H1 (cell line): ENCODE data around the gene CFAP53. TPM values are rescaled to one million over a fixed set of nuclear protein-coding genes. Genes with fewer than 3 reads are reported as not detected.

Source experiments
- ATF3 ChIP-seq: IDR thresholded peaks from 2 replicates; pipeline ENCODE4 v1.6.1; 2011; ENCODE audit warnings: low read depth, mild to moderate bottlenecking, low read length; ENCODE audit not compliant: insufficient read depth
- CBX5 ChIP-seq: fragments of 300-800, 300-1000 bp; sonication (generic); IDR thresholded peaks from 2 replicates; pipeline ENCODE4 v1.7.1; 2016; ENCODE audit warnings: antibody characterized with exemption, low read length, low read depth
- CHD1 ChIP-seq: IDR thresholded peaks from 2 replicates; pipeline ENCODE4 v1.6.1; 2012; ENCODE audit warnings: low read depth, low read length, improper control_type of control experiment
- CHD7 ChIP-seq: fragments of 300-600 bp; sonication (generic); IDR thresholded peaks from 2 replicates; pipeline ENCODE4 v1.7.1; 2012; ENCODE audit warnings: low read length, moderate library complexity, mild to moderate bottlenecking, inconsistent platforms; ENCODE audit not compliant: insufficient replicate concordance
- E2F6 ChIP-seq: IDR thresholded peaks from 2 replicates; pipeline ENCODE4 v1.6.1; 2012; ENCODE audit warnings: inconsistent platforms
- EGR1 ChIP-seq: IDR thresholded peaks from 2 replicates; pipeline ENCODE4 v1.6.1; 2011; ENCODE audit warnings: low read depth, low read length, borderline replicate concordance
- RAD21 ChIP-seq, 2 experiments: IDR thresholded peaks in 1 of 2; conservative IDR thresholded peaks in 1 of 2; 2 replicates each; pipeline ENCODE4 v1.6.1; 2011; ENCODE audit warnings: low read depth in 2 of 2, low read length in 2 of 2, improper control_type of control experiment in 1 of 2, inconsistent platforms in 1 of 2, mild to moderate bottlenecking in 1 of 2, moderate library complexity in 1 of 2
- YY1 ChIP-seq: IDR thresholded peaks from 2 replicates; pipeline ENCODE4 v1.6.1; 2011; ENCODE audit warnings: low read depth, mild to moderate bottlenecking, low read length
- polyA plus RNA-seq, 7 experiments: library from polyadenylated mRNA; depleted of rRNA in 3 of 7; stranded (reverse) in 5 of 7; unstranded in 2 of 7; fragments of >200 nt in 5 of 7; fragments of 200-250 nt in 2 of 7; gene quantifications; 1 replicate in 5 of 7; 2 replicates in 1 of 7; 4 replicates in 1 of 7; pipeline versions ENCODE4 v1.2.1 to v1.2.3, GENCODE V29; 2011 to 2013; ENCODE audit warnings: missing spikeins in 2 of 7, mixed read lengths in 2 of 7
- total RNA-seq: library from RNA; stranded (reverse); fragmentation: NEBNext Ultra II Directional; extraction: Animal tissue kit (Norgen Biotek cat#: 25700); gene quantifications from 2 replicates; pipeline ENCODE4 v1.2.1, GENCODE V29; 2021

CFAP53 gene
- total and polyA plus RNA-seq, 2 of the 8 experiments (the other 6 are each of a cell fraction or from before 2014, with no cell fraction given) = 0.08 to 0.30 TPM

GRCh38 chr18:50268022-50268747, 1.9 kb upstream of the CFAP53 start (continued):
- TF ChIP-seq CHD7 (no peak), E2F6 (no peak), CHD1 (no peak), RAD21 (IDR thresholded peaks at IDR 0.05 in 1 of 2, conservative IDR thresholded peaks at IDR 0.05 in 1 of 2; ENCODE audit: low read depth in 2 of 2, low read length in 2 of 2) (peak; percentile 54 to 73), CBX5 (no peak), ATF3 (no peak), EGR1 (peak; percentile 80; the same call in 1 of the 2 replicates), YY1 (peak; percentile 56; the same call in 1 of the 2 replicates)
